CD4-positive, alpha-beta T cell (primary cell): Measurements from ENCODE around the gene PLAAT3. TPM values are rescaled to one million over a fixed set of nuclear protein-coding genes. Genes with fewer than 3 reads are reported as not detected.

Experiments used
- ATAC-seq: fragments of 200-7000 bp; cut with Tn5 transposase; one replicate; pipeline ENCODE4 v1.10.0; 2022; ENCODE audit warnings: mild to moderate bottlenecking; ENCODE audit not compliant: poor library complexity
- CTCF ChIA-PET: fragments of 350-600 bp; sonication (Branson Sonifier 250); formaldehyde crosslinking; loops from one replicate; lab custom pipeline; 2021; ENCODE audit warnings: antibody characterized with exemption, inconsistent platforms; lab: Charles Lee
- POLR2A ChIA-PET: fragments of 350-600 bp; sonication (Branson Sonifier 250); formaldehyde crosslinking; loops from one replicate; lab custom pipeline; 2021; ENCODE audit warnings: antibody characterized with exemption, inconsistent platforms; lab: Charles Lee
- DNase-seq, 14 experiments: peaks; one replicate each; pipeline ENCODE4 v3.0.0-alpha.2; 2013 to 2020; ENCODE audit warnings: mixed read lengths in 2 of 14
- H3K27ac ChIP-seq, 2 donors: one replicate each; pipeline versions ENCODE4 v1.5.1 to v1.7.0; 2013; ENCODE audit warnings: low read length in 2 of 2, low read depth in 1 of 2, mild to moderate bottlenecking in 1 of 2
- H3K27me3 ChIP-seq, 2 experiments: 1 replicate in 1 of 2; 2 replicates in 1 of 2; pipeline versions ENCODE4 v1.6.1 to v1.7.0; 2013; ENCODE audit warnings: low read length in 2 of 2, control low read depth in 1 of 2, mild to moderate bottlenecking in 1 of 2, moderate library complexity in 1 of 2; ENCODE audit not compliant: insufficient read depth in 2 of 2, control insufficient read depth in 1 of 2
- H3K36me3 ChIP-seq: one replicate; pipeline ENCODE4 v1.6.1; 2013; ENCODE audit warnings: low read length, control low read depth; ENCODE audit not compliant: insufficient read depth
- H3K4me1 ChIP-seq: one replicate; pipeline ENCODE4 v1.6.1; 2013; ENCODE audit warnings: low read length, control low read depth; ENCODE audit not compliant: insufficient read depth
- H3K4me3 ChIP-seq: one replicate; pipeline ENCODE4 v1.5.1; 2013; ENCODE audit warnings: mild to moderate bottlenecking, low read length, moderate library complexity
- H3K9me3 ChIP-seq, 2 experiments: 1 replicate in 1 of 2; 2 replicates in 1 of 2; pipeline versions ENCODE4 v1.6.1 to v1.7.0; 2013; ENCODE audit warnings: low read length in 2 of 2, mild to moderate bottlenecking in 2 of 2, control low read depth in 1 of 2, moderate library complexity in 1 of 2; ENCODE audit not compliant: control insufficient read depth in 1 of 2, insufficient read depth in 1 of 2
- H3K27ac Mint-ChIP-seq: one replicate; pipeline ENCODE4 v1.8.0; 2020; ENCODE audit warnings: mixed read lengths
- H3K27me3 Mint-ChIP-seq: one replicate; pipeline ENCODE4 v1.8.0; 2021; ENCODE audit warnings: mixed read lengths
- H3K36me3 Mint-ChIP-seq: one replicate; pipeline ENCODE4 v1.8.0; 2021; ENCODE audit warnings: low read depth, mixed read lengths
- H3K4me1 Mint-ChIP-seq: one replicate; pipeline ENCODE4 v1.8.0; 2021; ENCODE audit warnings: low read depth, mixed read lengths
- H3K4me3 Mint-ChIP-seq: one replicate; pipeline ENCODE4 v1.8.0; 2020; ENCODE audit warnings: mild to moderate bottlenecking, mixed read lengths
- H3K9me3 Mint-ChIP-seq: one replicate; pipeline ENCODE4 v1.8.0; 2020; ENCODE audit warnings: mixed read lengths
- intact Hi-C, 2 experiments: fragments of 100-400 bp; cut with DNase I in 1 of 2; cut with micrococcal nuclease in 1 of 2; formaldehyde crosslinking; loops; one replicate each; pipeline versions ENCODE4 v1.15.1 to v1.9.0; 2023 to 2025; cut with DNase I, micrococcal nuclease
- total RNA-seq, 174 experiments: library from RNA in 2 of 174; stranded (reverse) in 2 of 174; gene quantifications; one replicate each; pipeline ENCODE4 v1.2.3 and lab custom pipeline; 2021 to 2026
- TF ChIP-seq, protein P1 (sequence below): fragments of 200-600 bp; IDR thresholded peaks from one replicate; pipeline ENCODE4 v1.8.0; 2022; ENCODE audit warnings: antibody characterized with exemption, mild to moderate bottlenecking

PLAAT3 gene
- total RNA-seq, 2 experiments from 2014 or later: 2.4 to 3.6 TPM

DNA sequence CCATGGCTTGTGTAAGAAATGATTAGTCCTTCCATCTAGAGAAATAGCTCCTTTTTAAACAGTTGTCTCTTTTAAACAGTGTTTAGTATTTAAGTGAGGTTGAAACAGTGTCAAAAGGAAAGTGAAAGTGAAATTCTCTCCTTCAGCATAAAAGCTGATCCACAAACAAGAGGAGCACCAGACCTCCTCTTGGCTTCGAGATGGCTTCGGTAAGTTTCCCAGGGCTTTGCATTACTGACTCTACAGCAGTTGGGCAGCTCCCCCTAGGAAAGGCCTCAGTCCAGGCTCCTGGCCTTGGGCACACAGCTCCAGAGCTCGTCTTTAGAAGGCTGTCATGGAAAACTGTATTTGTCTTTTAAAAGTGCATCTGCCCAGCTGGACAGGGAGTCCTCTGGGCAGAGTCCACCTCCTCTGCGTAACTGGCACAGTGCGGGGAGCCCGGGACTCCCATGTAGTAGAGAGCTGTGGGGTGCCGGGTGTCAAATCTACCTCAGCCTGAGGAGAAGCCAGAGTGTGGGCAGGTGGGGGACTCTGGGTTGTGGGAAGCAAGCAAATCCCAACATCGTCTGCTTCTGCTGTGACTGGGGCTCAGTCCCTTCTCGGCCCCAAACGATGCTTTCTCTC lies 77.5 kb downstream of the PLAAT3 start, which contains the start of gene PLAAT4:
PLAAT4 (plus strand) TSS at position 140 of the 624 bp plus-strand sequence; CDS start at position 201, 61 bp downstream.
- Mint-ChIP-seq H3K4me1 (peaks cover 92% of the 10 kb centered on the region), H3K4me3 (peak within 1 kb of the TSS; percentile 100), H3K9me3 (no peaks in the 10 kb centered on the region), H3K27ac (peak within 1 kb of the TSS; percentile 98), H3K27me3 (no peaks in the 10 kb centered on the region), H3K36me3 (peaks cover 38% of the 10 kb centered on the region)
- CTCF ChIA-PET: interaction anchor here (0.6 to 1.4 kb wide), 4 partner anchors 30 to 952 kb away, joined by 3 to 5 read pairs (median 4); no protein-coding TSS in a partner anchor
- Histone ChIP-seq H3K36me3 (peaks cover 3% of the 10 kb centered on the region), H3K27ac (peak within 1 kb of the TSS; percentile 81 to 82), H3K4me1 (peaks cover 87% of the 10 kb centered on the region), H3K4me3 (peak within 1 kb of the TSS; percentile 90), H3K9me3 (no peaks in the 10 kb centered on the region), H3K27me3 (no peaks in the 10 kb centered on the region)
- TF ChIP-seq, protein P1, sequence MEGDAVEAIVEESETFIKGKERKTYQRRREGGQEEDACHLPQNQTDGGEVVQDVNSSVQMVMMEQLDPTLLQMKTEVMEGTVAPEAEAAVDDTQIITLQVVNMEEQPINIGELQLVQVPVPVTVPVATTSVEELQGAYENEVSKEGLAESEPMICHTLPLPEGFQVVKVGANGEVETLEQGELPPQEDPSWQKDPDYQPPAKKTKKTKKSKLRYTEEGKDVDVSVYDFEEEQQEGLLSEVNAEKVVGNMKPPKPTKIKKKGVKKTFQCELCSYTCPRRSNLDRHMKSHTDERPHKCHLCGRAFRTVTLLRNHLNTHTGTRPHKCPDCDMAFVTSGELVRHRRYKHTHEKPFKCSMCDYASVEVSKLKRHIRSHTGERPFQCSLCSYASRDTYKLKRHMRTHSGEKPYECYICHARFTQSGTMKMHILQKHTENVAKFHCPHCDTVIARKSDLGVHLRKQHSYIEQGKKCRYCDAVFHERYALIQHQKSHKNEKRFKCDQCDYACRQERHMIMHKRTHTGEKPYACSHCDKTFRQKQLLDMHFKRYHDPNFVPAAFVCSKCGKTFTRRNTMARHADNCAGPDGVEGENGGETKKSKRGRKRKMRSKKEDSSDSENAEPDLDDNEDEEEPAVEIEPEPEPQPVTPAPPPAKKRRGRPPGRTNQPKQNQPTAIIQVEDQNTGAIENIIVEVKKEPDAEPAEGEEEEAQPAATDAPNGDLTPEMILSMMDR: no peak
- DNase-seq (peak in 9 of 14 experiments; percentile 16 to 82 (median 37)), ATAC-seq (peak; percentile 62)
- POLR2A ChIA-PET: interaction anchor here (0.9 to 4.8 kb wide), 21 partner anchors 9 to 145 kb away, joined by 3 to 86 read pairs (median 6); partner anchors contain the start of genes ATL3, LGALS12 and PLAAT5
- intact Hi-C loops: loop anchor here in 1 of 2 experiments (1.0 to 10.0 kb wide), 3 partner anchors 17 to 98 kb away; no protein-coding TSS in a partner anchor

DNA sequence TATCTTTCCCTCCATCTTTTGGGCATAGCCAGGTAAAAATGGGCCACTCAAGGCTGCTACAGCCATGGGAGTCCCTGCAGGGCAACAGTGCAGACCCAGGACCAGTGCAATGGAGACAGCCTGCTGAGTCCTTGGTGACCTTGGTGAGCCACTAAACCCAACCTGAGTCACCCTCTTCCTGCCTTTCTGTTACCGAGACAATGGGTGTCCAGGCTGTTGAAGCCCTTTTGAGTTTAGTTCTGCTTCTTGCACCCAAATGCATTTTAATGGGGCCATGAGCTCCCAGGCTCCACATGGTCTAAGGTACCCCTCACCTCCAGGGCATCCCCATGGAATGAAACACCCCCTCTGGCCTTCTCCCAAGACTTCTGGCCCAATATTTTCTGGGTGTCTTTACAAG lies 78.5 kb downstream of the PLAAT3 start:
- ChIA-PET CTCF (interaction anchor here (1.4 kb wide), 1 partner anchor 32 kb away, joined by 4 read pairs; no protein-coding TSS in a partner anchor), POLR2A (interaction anchor here (1.3 to 4.8 kb wide), 9 partner anchors 8 to 78 kb away, joined by 3 to 86 read pairs (median 11); no protein-coding TSS in a partner anchor)
- DNase-seq (peak in 7 of 14 experiments; percentile 20 to 67 (median 51)), ATAC-seq (no peak)
- peak overlapping the region; percentile 98 for H3K27ac Mint-ChIP-seq
- no peaks in the 10 kb centered on the region for H3K9me3 ChIP-seq
- peaks cover 34% of the 10 kb centered on the region for H3K36me3 Mint-ChIP-seq
- H3K4me3 ChIP-seq: peak overlapping the region; percentile 90
- H3K27me3 Mint-ChIP-seq: no peaks in the 10 kb centered on the region
- peak overlapping the region; percentile 81 to 82 for H3K27ac ChIP-seq
- H3K4me3 Mint-ChIP-seq: peak overlapping the region; percentile 100
- no peaks in the 10 kb centered on the region for H3K27me3 ChIP-seq
- TF ChIP-seq, protein P1: no peak
- intact Hi-C loops: loop anchor here in 1 of 2 experiments (1.0 to 10.0 kb wide), 2 partner anchors 32 to 99 kb away; no protein-coding TSS in a partner anchor
- no peaks in the 10 kb centered on the region for H3K9me3 Mint-ChIP-seq
- peaks cover 89% of the 10 kb centered on the region for H3K4me1 ChIP-seq
- H3K36me3 ChIP-seq: no peaks in the 10 kb centered on the region
- H3K4me1 Mint-ChIP-seq: peaks cover 97% of the 10 kb centered on the region

DNA sequence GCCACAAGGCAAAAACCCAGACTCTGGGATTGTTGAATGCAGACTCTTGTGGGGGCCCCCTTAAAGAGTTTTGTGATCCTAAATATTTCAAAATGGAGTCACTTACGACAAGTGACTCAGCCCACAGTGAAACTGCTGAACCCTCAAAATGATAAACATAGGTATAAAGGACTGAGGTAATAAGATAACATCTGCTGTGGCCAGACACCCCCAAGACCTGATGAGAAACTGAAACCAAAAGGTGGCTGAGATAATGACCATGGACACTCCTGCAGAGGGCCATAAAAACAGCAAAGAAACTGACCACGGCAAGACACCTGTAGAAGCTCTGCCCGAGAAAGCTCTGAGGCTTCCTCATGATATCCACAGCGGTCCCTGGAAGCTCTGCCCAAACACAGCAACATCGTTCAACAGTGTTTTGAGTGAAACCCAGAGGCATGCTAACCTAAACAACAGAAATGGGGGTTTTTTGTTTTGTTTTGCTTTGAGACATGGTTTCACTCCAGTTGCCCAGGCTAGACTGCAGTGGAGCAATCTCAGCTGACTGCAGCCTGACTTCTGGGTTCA lies 79.3 kb downstream of the PLAAT3 start:
- H3K36me3 ChIP-seq: no peaks in the 10 kb centered on the region
- DNase-seq (peak in 3 of 14 experiments; percentile 45 to 59 (median 51)), ATAC-seq (no peak)
- H3K27ac ChIP-seq: peak overlapping the region; percentile 48 to 81
- TF ChIP-seq, protein P1: no peak
- ChIA-PET POLR2A (interaction anchor here (1.1 to 4.8 kb wide), 5 partner anchors 17 to 48 kb away, joined by 3 to 86 read pairs (median 5); no protein-coding TSS in a partner anchor), CTCF (no interaction called here)
- Mint-ChIP-seq H3K4me3 (peak overlapping the region; percentile 78), H3K27me3 (no peaks in the 10 kb centered on the region), H3K4me1 (peaks cover 93% of the 10 kb centered on the region), H3K36me3 (peaks cover 27% of the 10 kb centered on the region), H3K27ac (peak overlapping the region; percentile 98), H3K9me3 (no peaks in the 10 kb centered on the region)
- intact Hi-C loops: loop anchor here in 1 of 2 experiments (10.0 kb wide), 1 partner anchor 100 kb away; no protein-coding TSS in a partner anchor
- H3K9me3 ChIP-seq: no peaks in the 10 kb centered on the region
- no peaks in the 10 kb centered on the region for H3K27me3 ChIP-seq
- H3K4me3 ChIP-seq: no peak overlapping the region
- H3K4me1 ChIP-seq: peaks cover 87% of the 10 kb centered on the region
